Uterus (tissue), 4 donors: ENCODE data around the gene C19orf44. TPM values are rescaled to one million over a fixed set of nuclear protein-coding genes. Genes with fewer than 3 reads are reported as not detected.
"Not testable (repeated sequence)": the region's sequence is repeated elsewhere in the genome, so short reads cannot be mapped to it uniquely, and the experiment has no call there.

Experiments used
- DNase-seq, 2 donors: peaks; one replicate each; pipeline ENCODE4 v3.0.0-alpha.2; 2019 to 2020
- H3K27ac ChIP-seq, 2 donors: fragments of 200-600 bp; sonication (generic); 1 replicate in 1 of 2; 2 replicates in 1 of 2; pipeline ENCODE4 v1.5.1; 2016 to 2018
- H3K27me3 ChIP-seq, 2 donors: fragments of 200-600 bp; sonication (generic); one replicate each; pipeline ENCODE4 v1.5.1; 2018 to 2019; ENCODE audit warnings: control low read depth in 1 of 2
- H3K36me3 ChIP-seq, 2 donors: fragments of 200-600 bp; sonication (generic); one replicate each; pipeline ENCODE4 v1.5.1; 2019; ENCODE audit warnings: control low read depth in 1 of 2
- H3K4me1 ChIP-seq, 2 donors: fragments of 200-600 bp; sonication (generic); one replicate each; pipeline ENCODE4 v1.5.1; 2018 to 2019; ENCODE audit warnings: control low read depth in 1 of 2
- H3K4me3 ChIP-seq, 2 donors: fragments of 200-600 bp; sonication (generic); 1 replicate in 1 of 2; 2 replicates in 1 of 2; pipeline ENCODE4 v1.5.1; 2018 to 2019; ENCODE audit warnings: mild to moderate bottlenecking in 1 of 2
- H3K9me3 ChIP-seq, 2 donors: fragments of 200-600 bp; sonication (generic); one replicate each; pipeline ENCODE4 v1.5.1; 2019; ENCODE audit warnings: control low read depth in 1 of 2
- CTCF ChIP-seq, 4 experiments: fragments of 200-600 bp in 2 of 4; fragments of 450-650 bp in 2 of 4; sonication (generic) in 2 of 4; IDR thresholded peaks; one replicate each; pipeline ENCODE4 v1.5.1; 2016 to 2019; ENCODE audit warnings: antibody characterized with exemption in 4 of 4, mild to moderate bottlenecking in 2 of 4, moderate library complexity in 1 of 4
- POLR2A ChIP-seq, 2 donors: fragments of 450-650 bp; IDR thresholded peaks; one replicate each; pipeline ENCODE4 v1.6.1; 2016; ENCODE audit warnings: antibody characterized with exemption in 2 of 2, mild to moderate bottlenecking in 1 of 2, moderate library complexity in 1 of 2
- intact Hi-C: fragments of 100-400 bp; cut with DNase I; formaldehyde crosslinking; loops from one replicate; pipeline ENCODE4 v1.15.1; 2023; ENCODE audit warnings: low total_unique reads
- total RNA-seq, 4 donors: library from RNA; depleted of rRNA in 3 of 4; stranded (reverse); fragments of >200 nt in 3 of 4; gene quantifications; one replicate each; pipeline versions ENCODE4 v1.1.0 to v1.2.4, GENCODE V29; 2014 to 2023
- donor health status: DM: yes; HTN: yes; CAD: no.

Gene C19orf44
- total RNA-seq, 4 donors from 2014 or later, result 0.26 to 11.9 (median 7.5) TPM

DNA sequence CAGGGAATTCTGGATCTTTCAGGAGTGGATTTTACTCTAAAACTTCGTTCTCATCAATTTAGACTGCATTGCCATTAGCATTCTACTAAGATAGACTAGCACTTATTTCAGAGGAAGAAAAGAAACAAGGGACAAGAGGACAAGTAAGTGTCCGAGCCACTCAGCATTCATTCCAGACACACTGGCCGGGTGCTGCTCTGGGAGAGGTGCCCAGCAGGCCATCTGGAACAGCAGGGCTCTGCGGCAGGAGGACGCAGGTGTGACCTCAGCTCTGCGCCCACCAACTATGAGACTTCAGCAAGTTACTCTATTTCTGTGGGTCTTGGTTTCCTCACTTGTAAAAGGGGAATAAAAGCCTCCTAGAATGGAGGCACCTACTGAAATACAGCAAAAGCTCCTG, 28.6 kb upstream of the C19orf44 start:
- Histone ChIP-seq H3K4me1 (peaks cover 0 to 4% of the 10 kb centered on the region in 2 donors), H3K4me3 (no peak overlapping the region), H3K27me3 (no peaks in the 10 kb centered on the region), H3K27ac (no peak overlapping the region), H3K9me3 (no peaks in the 10 kb centered on the region), H3K36me3 (no peaks in the 10 kb centered on the region)
- no peak for TF ChIP-seq POLR2A (IDR thresholded peaks at IDR 0.05)
- TF ChIP-seq CTCF (IDR thresholded peaks at IDR 0.05), result no peak
- intact Hi-C loops, result no loop called here
- DNase-seq, result no peak

GRCh38 chr19:16470541-16470910, 25.7 kb upstream of the C19orf44 start:
- no peaks in the 10 kb centered on the region for H3K4me1 ChIP-seq
- no peak for DNase-seq
- no peaks in the 10 kb centered on the region for H3K9me3 ChIP-seq
- peak overlapping the region in 1 of 2 donors; percentile 86 for H3K27ac ChIP-seq
- TF ChIP-seq POLR2A (IDR thresholded peaks at IDR 0.05), result no peak
- TF ChIP-seq CTCF (IDR thresholded peaks at IDR 0.05), result no peak
- no peaks in the 10 kb centered on the region for H3K27me3 ChIP-seq
- intact Hi-C loops, result no loop called here
- peak overlapping the region in 1 of 2 donors; percentile 99 for H3K4me3 ChIP-seq
- no peaks in the 10 kb centered on the region for H3K36me3 ChIP-seq

GRCh38 chr19:16470911-16471811, 25.0 kb upstream of the C19orf44 start:
- Histone ChIP-seq H3K9me3 (no peaks in the 10 kb centered on the region), H3K27me3 (no peaks in the 10 kb centered on the region), H3K4me3 (peak overlapping the region; percentile 59 to 99), H3K4me1 (no peaks in the 10 kb centered on the region), H3K27ac (peak overlapping the region; percentile 74 to 86), H3K36me3 (no peaks in the 10 kb centered on the region)
- DNase-seq, result no peak
- no peak for TF ChIP-seq CTCF (IDR thresholded peaks at IDR 0.05)
- TF ChIP-seq POLR2A (IDR thresholded peaks at IDR 0.05), result no peak
- intact Hi-C loops, result no loop called here

DNA sequence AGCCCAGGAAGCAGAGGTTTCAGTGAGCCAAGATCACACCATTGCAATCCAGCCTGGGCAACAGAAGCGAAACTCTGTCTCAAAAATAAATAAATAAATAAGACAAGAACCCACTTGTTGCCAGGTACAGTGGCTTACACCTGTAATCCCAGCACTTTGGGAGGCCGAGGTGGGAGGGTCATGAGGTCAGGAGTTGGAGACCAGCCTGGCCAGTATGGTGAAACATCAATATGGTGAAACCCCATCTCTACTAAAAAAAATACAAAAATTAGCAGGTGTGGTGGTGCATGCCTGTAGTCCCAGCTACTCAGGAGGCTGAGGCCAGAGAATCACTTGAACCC, 23.7 kb upstream of the C19orf44 start:
- H3K4me1 ChIP-seq, H3K27me3 ChIP-seq, DNase-seq, H3K36me3 ChIP-seq, H3K9me3 ChIP-seq, intact Hi-C loops: not testable (repeated sequence)
- peak overlapping the region; percentile 86 to 89 for H3K27ac ChIP-seq
- H3K4me3 ChIP-seq, result peak overlapping the region; percentile 59 to 99

GRCh38 chr19:16472992-16473391, 23.2 kb upstream of the C19orf44 start:
- Histone ChIP-seq H3K4me3 (no peak overlapping the region), H3K4me1 (no peaks in the 10 kb centered on the region), H3K9me3 (no peaks in the 10 kb centered on the region), H3K27me3 (no peaks in the 10 kb centered on the region), H3K27ac (no peak overlapping the region), H3K36me3 (no peaks in the 10 kb centered on the region)
- intact Hi-C loops, result no loop called here
- DNase-seq, result no peak
- TF ChIP-seq POLR2A (IDR thresholded peaks at IDR 0.05) (no peak), CTCF (IDR thresholded peaks at IDR 0.05) (no peak)
